ENCODE measurements around the gene EPB41L3.

Gene EPB41L3

DNA sequence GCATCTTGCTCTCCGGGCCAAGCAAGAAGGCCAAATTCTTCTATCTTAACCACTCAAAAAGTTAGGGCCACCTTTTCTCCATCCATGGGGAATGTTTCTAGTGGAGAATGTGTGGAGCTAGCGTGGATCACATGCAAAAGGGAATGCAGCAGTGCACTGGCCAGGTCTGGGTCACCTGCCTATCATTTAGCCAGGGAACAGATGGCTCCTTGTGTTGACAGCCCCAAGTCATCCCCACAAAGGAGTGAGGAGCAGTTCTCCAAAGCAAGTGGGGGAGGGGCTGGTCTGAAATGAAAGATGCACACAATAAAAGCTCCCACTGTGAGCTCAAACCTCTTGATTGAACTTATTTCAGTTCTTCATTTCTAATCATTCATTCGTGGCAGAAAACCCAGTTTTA, 19.1 kb downstream of the EPB41L3 start:
- POLR2A ChIA-PET: no interaction called here
- H3K27ac ChIP-seq (ENCODE audit: extremely low read depth, low read depth, low read length): no peak overlapping the region
- CTCF ChIA-PET: interaction anchor here (0.6 kb wide), 1 partner anchor 1456 kb away, joined by 3 read pairs; no protein-coding TSS in a partner anchor
- H3K9me3 ChIP-seq (ENCODE audit: control insufficient read depth, insufficient read depth, low read depth, low read length): no peaks in the 10 kb centered on the region
- H3K4me3 ChIP-seq (ENCODE audit: low read depth, low read length): no peak overlapping the region
- H3K4me1 ChIP-seq (ENCODE audit: control insufficient read depth, insufficient read depth, low read length): peaks cover 27% of the 10 kb centered on the region
- no peak for TF ChIP-seq ZNF10 (tag by site-specific recombination; IDR thresholded peaks at IDR 0.05)
- TF ChIP-seq, protein P1, sequence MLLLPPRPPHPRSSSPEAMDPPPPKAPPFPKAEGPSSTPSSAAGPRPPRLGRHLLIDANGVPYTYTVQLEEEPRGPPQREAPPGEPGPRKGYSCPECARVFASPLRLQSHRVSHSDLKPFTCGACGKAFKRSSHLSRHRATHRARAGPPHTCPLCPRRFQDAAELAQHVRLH (tag by site-specific recombination; IDR thresholded peaks at IDR 0.05): no peak
- no peak for TF ChIP-seq GFI1B (tag by site-specific recombination; IDR thresholded peaks at IDR 0.05)
- H3K36me3 ChIP-seq (ENCODE audit: control insufficient read depth in 2 of 2, insufficient read depth in 1 of 2, low read length in 2 of 2): no peaks in the 10 kb centered on the region

DNA sequence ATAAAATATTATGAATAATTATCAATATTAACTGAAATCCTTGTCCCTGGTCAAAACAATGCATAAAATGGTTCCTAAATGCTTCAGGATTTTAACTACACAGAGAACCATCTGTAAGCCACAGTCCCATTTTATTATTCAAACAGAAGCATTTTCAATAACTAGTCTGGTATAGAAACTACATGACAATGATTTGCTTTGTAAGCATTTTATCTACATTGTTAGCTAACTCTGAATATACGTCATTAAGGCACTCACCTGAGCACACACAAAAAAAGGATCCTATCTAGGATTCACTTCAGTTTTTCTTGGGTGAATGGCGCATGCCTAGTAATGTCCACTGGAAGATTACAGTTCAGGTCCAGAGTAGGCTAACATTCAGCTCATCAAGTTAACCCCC, 22.8 kb downstream of the EPB41L3 start:
- POLR2A ChIA-PET: no interaction called here
- CTCF ChIA-PET: interaction anchor here (0.6 kb wide), 1 partner anchor 23 kb away, joined by 3 read pairs; the partner anchor contains the start of gene EPB41L3
- Histone ChIP-seq H3K4me3 (ENCODE audit: low read depth, low read length) (no peak overlapping the region), H3K27ac (ENCODE audit: extremely low read depth, low read depth, low read length) (no peak overlapping the region), H3K9me3 (ENCODE audit: control insufficient read depth, insufficient read depth, low read depth, low read length) (no peaks in the 10 kb centered on the region), H3K4me1 (ENCODE audit: control insufficient read depth, insufficient read depth, low read length) (peaks cover 36% of the 10 kb centered on the region), H3K36me3 (ENCODE audit: control insufficient read depth in 2 of 2, insufficient read depth in 1 of 2, low read length in 2 of 2) (no peaks in the 10 kb centered on the region)
- TF ChIP-seq ZNF140 (tag by site-specific recombination; IDR thresholded peaks at IDR 0.05): no peak
- TF ChIP-seq ZIC2 (tag by site-specific recombination; IDR thresholded peaks at IDR 0.05): no peak
- no peak for TF ChIP-seq ZNF558 (tag by site-specific recombination; IDR thresholded peaks at IDR 0.05)
- TF ChIP-seq ZNF214 (tag by site-specific recombination; IDR thresholded peaks at IDR 0.05; ENCODE audit: borderline replicate concordance): no peak
- TF ChIP-seq, protein P2, sequence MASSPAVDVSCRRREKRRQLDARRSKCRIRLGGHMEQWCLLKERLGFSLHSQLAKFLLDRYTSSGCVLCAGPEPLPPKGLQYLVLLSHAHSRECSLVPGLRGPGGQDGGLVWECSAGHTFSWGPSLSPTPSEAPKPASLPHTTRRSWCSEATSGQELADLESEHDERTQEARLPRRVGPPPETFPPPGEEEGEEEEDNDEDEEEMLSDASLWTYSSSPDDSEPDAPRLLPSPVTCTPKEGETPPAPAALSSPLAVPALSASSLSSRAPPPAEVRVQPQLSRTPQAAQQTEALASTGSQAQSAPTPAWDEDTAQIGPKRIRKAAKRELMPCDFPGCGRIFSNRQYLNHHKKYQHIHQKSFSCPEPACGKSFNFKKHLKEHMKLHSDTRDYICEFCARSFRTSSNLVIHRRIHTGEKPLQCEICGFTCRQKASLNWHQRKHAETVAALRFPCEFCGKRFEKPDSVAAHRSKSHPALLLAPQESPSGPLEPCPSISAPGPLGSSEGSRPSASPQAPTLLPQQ (tag by site-specific recombination; IDR thresholded peaks at IDR 0.05): no peak
- TF ChIP-seq ZNF324 (tag by site-specific recombination; IDR thresholded peaks at IDR 0.05): no peak
- TF ChIP-seq ZNF501 (tag by site-specific recombination; IDR thresholded peaks at IDR 0.05): no peak
- no peak for TF ChIP-seq RBAK (tag by site-specific recombination; IDR thresholded peaks at IDR 0.05)
- TF ChIP-seq ZNF701 (tag by site-specific recombination; IDR thresholded peaks at IDR 0.05): no peak
- TF ChIP-seq ZBTB1 (tag by site-specific recombination; IDR thresholded peaks at IDR 0.05): no peak
- TF ChIP-seq ZNF157 (tag by site-specific recombination; IDR thresholded peaks at IDR 0.05): no peak
- TF ChIP-seq GFI1B (tag by site-specific recombination; IDR thresholded peaks at IDR 0.05): no peak
- TF ChIP-seq MZF1 (tag by site-specific recombination; IDR thresholded peaks at IDR 0.05; ENCODE audit: borderline replicate concordance): no peak

DNA sequence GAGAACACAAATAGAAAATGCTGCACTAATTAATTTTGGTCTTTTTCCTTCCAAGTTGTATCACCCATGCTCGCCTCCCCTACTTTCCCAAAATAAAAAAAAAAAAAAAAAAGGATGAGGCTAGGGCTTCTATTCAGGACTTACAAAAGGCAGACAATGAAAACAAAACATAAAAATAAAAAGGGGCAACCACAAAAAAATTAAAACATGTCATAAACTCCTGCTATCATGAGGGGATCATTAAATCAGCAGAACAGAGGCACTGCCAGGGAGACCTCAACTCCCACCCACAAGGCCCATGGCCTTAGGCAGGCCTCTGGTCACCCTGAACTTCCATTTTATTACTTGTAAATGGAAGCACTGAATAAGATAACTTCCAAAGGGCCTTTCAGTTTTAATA, 23.3 kb downstream of the EPB41L3 start:
- no peak overlapping the region for H3K4me3 ChIP-seq (ENCODE audit: low read depth, low read length)
- peaks cover 39% of the 10 kb centered on the region for H3K4me1 ChIP-seq (ENCODE audit: control insufficient read depth, insufficient read depth, low read length)
- POLR2A ChIA-PET: interaction anchor here (0.6 kb wide), 1 partner anchor 20 kb away, joined by 3 read pairs; no protein-coding TSS in a partner anchor
- no peak overlapping the region for H3K27ac ChIP-seq (ENCODE audit: extremely low read depth, low read depth, low read length)
- H3K9me3 ChIP-seq (ENCODE audit: control insufficient read depth, insufficient read depth, low read depth, low read length): no peaks in the 10 kb centered on the region
- H3K36me3 ChIP-seq (ENCODE audit: control insufficient read depth in 2 of 2, insufficient read depth in 1 of 2, low read length in 2 of 2): no peaks in the 10 kb centered on the region
- TF ChIP-seq ZEB2 (tag by site-specific recombination; IDR thresholded peaks at IDR 0.05) (no peak), WT1 (tag by site-specific recombination; IDR thresholded peaks at IDR 0.05) (peak; percentile 43; the same call in 1 of the 2 replicates), ZNF791 (tag by site-specific recombination; IDR thresholded peaks at IDR 0.05) (no peak), ZNF248 (tag by site-specific recombination; IDR thresholded peaks at IDR 0.05) (no peak), FEZF1 (tag by site-specific recombination; IDR thresholded peaks at IDR 0.05) (peak; percentile 87), ZNF335 (tag by site-specific recombination; conservative IDR thresholded peaks at IDR 0.05) (peak; percentile 80)
- CTCF ChIA-PET: interaction anchor here (0.5 to 1.6 kb wide), 3 partner anchors 15 to 82 kb away, joined by 3 to 4 read pairs (median 4); no protein-coding TSS in a partner anchor
